ENCODE data around the gene THRB. TPM values are rescaled to one million over a fixed set of nuclear protein-coding genes. Genes with fewer than 3 reads are reported as not detected.
"Not testable (repeated sequence)": the region's sequence is repeated elsewhere in the genome, so short reads cannot be mapped to it uniquely, and the experiment has no call there.

THRB gene
- total RNA-seq, 3 donors from 2014 or later, result 25.1 to 75.5 (median 59.8) TPM

DNA sequence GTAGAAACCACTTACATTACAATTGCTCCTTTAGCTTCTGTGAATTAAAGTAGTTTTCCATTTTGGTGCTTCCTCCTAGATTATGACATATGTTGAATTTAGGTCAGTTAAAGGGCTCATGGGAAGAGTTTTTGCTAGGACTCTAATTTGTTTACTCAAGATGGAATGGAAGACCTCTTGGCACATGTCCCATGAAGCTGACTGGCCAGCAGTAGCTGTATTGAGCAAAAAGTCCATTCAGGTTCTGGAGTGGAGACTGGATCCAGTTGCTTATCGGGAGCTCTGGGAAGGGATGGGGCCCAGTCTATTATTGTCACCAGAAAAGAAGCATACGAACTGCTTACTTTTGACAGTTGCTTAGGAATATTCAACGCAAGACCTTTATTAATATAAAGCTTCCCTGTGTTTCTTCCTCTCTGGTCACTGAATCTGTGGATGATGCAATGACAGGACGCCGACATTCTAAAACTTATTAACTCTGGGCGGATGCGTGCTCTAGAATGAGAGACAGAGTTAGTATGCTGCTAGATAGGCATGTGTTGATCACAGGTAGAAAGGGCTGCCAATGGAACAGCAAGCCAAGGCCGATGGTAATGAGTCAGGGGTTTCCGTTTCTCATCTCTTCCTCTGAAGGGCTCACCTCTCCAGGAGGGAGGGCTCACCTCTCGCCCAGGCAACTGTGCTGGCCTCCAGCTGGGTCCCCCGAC is 393.8 kb downstream of the THRB start:
- Histone ChIP-seq H3K36me3 (ENCODE audit: low read depth) (no peaks in the 10 kb centered on the region), H3K9me3 (no peaks in the 10 kb centered on the region), H3K4me3 (no peak overlapping the region), H3K4me1 (ENCODE audit: low read depth) (no peaks in the 10 kb centered on the region)
- peak in 1 of 3 donors; percentile 12 for DNase-seq
- intact Hi-C loops (cut with DNase I, micrococcal nuclease), result no loop called here
- no peak for ATAC-seq
- TF ChIP-seq, protein P1, sequence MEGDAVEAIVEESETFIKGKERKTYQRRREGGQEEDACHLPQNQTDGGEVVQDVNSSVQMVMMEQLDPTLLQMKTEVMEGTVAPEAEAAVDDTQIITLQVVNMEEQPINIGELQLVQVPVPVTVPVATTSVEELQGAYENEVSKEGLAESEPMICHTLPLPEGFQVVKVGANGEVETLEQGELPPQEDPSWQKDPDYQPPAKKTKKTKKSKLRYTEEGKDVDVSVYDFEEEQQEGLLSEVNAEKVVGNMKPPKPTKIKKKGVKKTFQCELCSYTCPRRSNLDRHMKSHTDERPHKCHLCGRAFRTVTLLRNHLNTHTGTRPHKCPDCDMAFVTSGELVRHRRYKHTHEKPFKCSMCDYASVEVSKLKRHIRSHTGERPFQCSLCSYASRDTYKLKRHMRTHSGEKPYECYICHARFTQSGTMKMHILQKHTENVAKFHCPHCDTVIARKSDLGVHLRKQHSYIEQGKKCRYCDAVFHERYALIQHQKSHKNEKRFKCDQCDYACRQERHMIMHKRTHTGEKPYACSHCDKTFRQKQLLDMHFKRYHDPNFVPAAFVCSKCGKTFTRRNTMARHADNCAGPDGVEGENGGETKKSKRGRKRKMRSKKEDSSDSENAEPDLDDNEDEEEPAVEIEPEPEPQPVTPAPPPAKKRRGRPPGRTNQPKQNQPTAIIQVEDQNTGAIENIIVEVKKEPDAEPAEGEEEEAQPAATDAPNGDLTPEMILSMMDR (IDR thresholded peaks at IDR 0.05), result no peak

DNA sequence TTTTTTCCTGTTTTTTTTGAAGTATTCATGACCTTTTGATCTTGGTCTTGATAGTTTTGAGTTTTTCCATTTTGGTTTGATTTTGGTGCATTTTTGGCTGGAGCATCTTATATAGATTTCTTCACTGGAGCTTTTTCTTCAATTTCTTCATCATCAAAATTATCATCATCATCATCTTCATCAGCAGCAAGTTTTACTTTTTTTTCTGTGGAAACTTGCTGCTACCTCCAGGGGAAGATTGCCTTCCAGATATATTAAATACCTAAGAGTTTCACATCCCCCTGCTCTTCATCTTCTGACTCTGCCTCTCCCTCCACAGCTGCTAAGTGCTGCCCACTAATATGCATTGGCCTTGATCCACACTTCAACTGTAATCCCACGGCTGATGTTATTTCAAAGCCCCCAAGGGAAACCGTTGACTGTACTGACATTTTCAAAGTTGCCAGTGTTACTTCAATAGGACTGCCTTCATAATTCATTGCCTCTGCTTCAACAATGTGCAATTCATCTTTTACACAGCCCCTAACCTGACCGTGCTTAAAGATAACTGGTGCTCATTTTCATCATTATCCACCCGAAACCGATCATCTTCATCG is 397.9 kb downstream of the THRB start:
- TF ChIP-seq, protein P1 (IDR thresholded peaks at IDR 0.05), result no peak
- no peaks in the 10 kb centered on the region for H3K36me3 ChIP-seq (ENCODE audit: low read depth)
- H3K9me3 ChIP-seq, result no peaks in the 10 kb centered on the region
- no peak for DNase-seq
- intact Hi-C loops (cut with DNase I, micrococcal nuclease), result no loop called here
- H3K4me3 ChIP-seq, result no peak overlapping the region
- no peaks in the 10 kb centered on the region for H3K4me1 ChIP-seq (ENCODE audit: low read depth)
- ATAC-seq, result no peak

DNA sequence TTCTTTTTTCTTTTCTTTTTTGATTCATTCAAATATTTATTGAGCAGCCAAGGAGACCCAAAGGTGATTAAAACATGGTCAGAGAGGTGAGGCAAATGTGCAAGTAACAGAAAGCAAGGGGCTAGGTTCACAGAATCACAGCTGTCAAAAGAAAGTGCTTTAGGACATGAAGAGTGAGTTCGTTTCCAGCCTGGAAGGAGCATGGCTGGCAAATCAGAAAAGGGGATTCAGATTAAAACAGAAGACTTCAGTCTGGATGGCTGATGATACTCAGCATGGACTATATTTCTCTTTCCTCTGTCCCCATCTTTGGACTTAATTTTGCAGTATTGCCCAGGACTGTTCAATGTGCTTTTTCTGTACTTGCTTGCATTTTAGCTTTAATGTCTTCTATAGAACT is 398.4 kb downstream of the THRB start:
- Histone ChIP-seq H3K9me3 (no peaks in the 10 kb centered on the region), H3K36me3 (ENCODE audit: low read depth) (no peaks in the 10 kb centered on the region), H3K4me1 (ENCODE audit: low read depth) (no peaks in the 10 kb centered on the region), H3K4me3 (no peak overlapping the region)
- DNase-seq (no peak), ATAC-seq (no peak)
- TF ChIP-seq, protein P1 (IDR thresholded peaks at IDR 0.05), result no peak
- intact Hi-C loops (cut with DNase I, micrococcal nuclease), result no loop called here

DNA sequence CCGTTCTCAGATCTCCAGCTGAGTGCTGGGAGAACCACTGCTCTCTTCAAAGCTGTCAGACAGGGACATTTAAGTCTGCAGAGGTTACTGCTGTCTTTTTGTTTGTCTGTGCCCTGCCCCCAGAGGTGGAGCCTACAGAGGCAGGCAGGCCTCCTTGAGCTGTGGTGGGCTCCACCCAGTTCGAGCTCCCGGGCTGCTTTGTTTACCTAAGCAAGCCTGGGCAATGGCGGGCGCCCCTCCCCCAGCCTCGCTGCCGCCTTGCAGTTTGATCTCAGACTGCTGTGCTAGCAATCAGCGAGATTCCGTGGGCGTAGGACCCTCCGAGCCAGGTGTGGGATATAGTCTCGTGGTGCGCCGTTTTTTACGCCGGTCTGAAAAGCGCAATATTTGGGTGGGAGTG is 399.8 kb downstream of the THRB start:
- H3K4me3 ChIP-seq; DNase-seq; intact Hi-C loops (cut with DNase I, micrococcal nuclease); ATAC-seq; H3K36me3 ChIP-seq (ENCODE audit: low read depth); H3K9me3 ChIP-seq; H3K4me1 ChIP-seq (ENCODE audit: low read depth): not testable (repeated sequence)

DNA sequence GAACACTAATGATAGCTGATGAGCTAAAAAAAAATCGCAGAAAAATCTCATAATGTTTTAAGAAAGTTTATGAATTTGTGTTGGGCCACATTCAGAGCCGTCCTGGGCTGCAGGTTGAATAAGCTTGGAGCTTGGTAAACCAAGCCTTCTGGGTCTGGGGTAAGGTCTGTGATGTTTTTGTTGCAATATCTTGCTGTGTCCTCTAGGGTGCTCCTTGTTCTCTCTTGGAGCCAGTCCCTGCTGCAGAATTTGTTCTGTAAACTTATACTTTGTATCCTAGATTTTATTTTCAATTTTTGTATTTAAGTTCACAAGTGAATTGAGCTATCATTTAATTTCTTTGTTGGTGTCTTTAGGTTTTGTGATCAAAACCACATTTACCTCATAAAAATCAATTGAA is 405.9 kb downstream of the THRB start:
- DNase-seq, result no peak

DNA sequence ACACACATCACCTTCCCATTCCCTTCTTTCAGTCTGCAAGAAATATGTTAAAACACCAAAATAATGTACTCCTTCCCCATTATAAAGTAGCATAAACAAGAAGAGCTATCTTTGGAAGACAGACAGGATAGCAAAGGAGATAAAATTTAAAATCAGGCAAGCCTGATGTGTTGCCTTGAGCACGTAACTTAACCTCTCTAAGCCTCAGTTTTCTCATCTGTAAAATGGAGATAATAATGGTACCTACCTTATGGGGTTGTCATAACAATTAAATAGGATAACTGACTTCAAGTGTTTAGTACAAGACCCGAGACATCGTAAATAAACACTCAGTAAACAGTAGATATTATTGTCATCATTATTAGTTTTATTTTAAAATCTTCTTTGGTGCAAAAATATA is 407.2 kb downstream of the THRB start:
- TF ChIP-seq, protein P1 (IDR thresholded peaks at IDR 0.05), result no peak
- Histone ChIP-seq H3K4me1 (ENCODE audit: low read depth) (no peaks in the 10 kb centered on the region), H3K4me3 (no peak overlapping the region), H3K36me3 (ENCODE audit: low read depth) (no peaks in the 10 kb centered on the region), H3K9me3 (no peaks in the 10 kb centered on the region)
- ATAC-seq (no peak), DNase-seq (no peak)
- intact Hi-C loops (cut with DNase I, micrococcal nuclease), result no loop called here

More for the DNA sequence above, 405.9 kb downstream of the THRB start:
- Histone ChIP-seq H3K9me3 (no peaks in the 10 kb centered on the region), H3K36me3 (ENCODE audit: low read depth) (no peaks in the 10 kb centered on the region), H3K4me1 (ENCODE audit: low read depth) (no peaks in the 10 kb centered on the region), H3K4me3 (no peak overlapping the region)
- TF ChIP-seq, protein P1 (IDR thresholded peaks at IDR 0.05), result no peak
- intact Hi-C loops (cut with DNase I, micrococcal nuclease), result no loop called here
- peak; percentile 36 for ATAC-seq
